CD14-positive monocyte (primary cell): ENCODE results near the gene CHAC2. TPM values are rescaled to one million over a fixed set of nuclear protein-coding genes. Genes with fewer than 3 reads are reported as not detected.
"Not testable (repeated sequence)": the region's sequence is repeated elsewhere in the genome, so short reads cannot be mapped to it uniquely, and the experiment has no call there.

Source experiments
- DNase-seq, 3 donors: peaks; one replicate each; pipeline ENCODE4 v3.0.0-alpha.2; 2011 to 2022
- H2AFZ ChIP-seq: 2 replicates; pipeline ENCODE4 v1.6.0; 2012; ENCODE audit warnings: mild to moderate bottlenecking, low read depth, low read length, inconsistent platforms; ENCODE audit not compliant: insufficient read depth, poor library complexity, severe bottlenecking
- H3K27ac ChIP-seq, 2 donors: 1 replicate in 1 of 2; 2 replicates in 1 of 2; pipeline ENCODE4 v1.5.1; 2012 to 2013; ENCODE audit warnings: low read length in 2 of 2, control low read depth in 1 of 2, inconsistent platforms in 1 of 2, low read depth in 1 of 2, mild to moderate bottlenecking in 1 of 2
- H3K27me3 ChIP-seq, 2 donors: one replicate each; pipeline versions ENCODE4 v1.6.0 to v1.6.1; 2011 to 2013; ENCODE audit warnings: low read length in 2 of 2; ENCODE audit not compliant: control insufficient read depth in 2 of 2, insufficient read depth in 2 of 2
- H3K36me3 ChIP-seq, 2 donors: replicated peaks in 1 of 2; 1 replicate in 1 of 2; 2 replicates in 1 of 2; pipeline versions ENCODE4 v1.5.1 to v1.6.1; 2012 to 2013; ENCODE audit warnings: low read length in 2 of 2, control low read depth in 1 of 2, inconsistent platforms in 1 of 2, mild to moderate bottlenecking in 1 of 2; ENCODE audit not compliant: insufficient read depth in 2 of 2, control insufficient read depth in 1 of 2
- H3K4me1 ChIP-seq, 2 donors: 1 replicate in 1 of 2; 2 replicates in 1 of 2; pipeline versions ENCODE4 v1.5.1 to v1.6.1; 2012 to 2013; ENCODE audit warnings: low read length in 2 of 2, control low read depth in 1 of 2, inconsistent platforms in 1 of 2, mild to moderate bottlenecking in 1 of 2, moderate library complexity in 1 of 2; ENCODE audit not compliant: insufficient read depth in 2 of 2, control insufficient read depth in 1 of 2
- H3K4me2 ChIP-seq: replicated peaks from 2 replicates; pipeline ENCODE3; 2012; ENCODE audit warnings: low read length, moderate library complexity, mild to moderate bottlenecking; ENCODE audit not compliant: poor library complexity, severe bottlenecking; ENCODE audit errors: extremely low read depth
- H3K4me3 ChIP-seq, 3 experiments: fragments of 200-600 bp in 1 of 3; sonication (generic) in 1 of 3; replicated peaks in 1 of 3; 1 replicate in 2 of 3; 2 replicates in 1 of 3; pipeline ENCODE4 v1.5.1; 2011 to 2013; ENCODE audit warnings: low read length in 3 of 3, mild to moderate bottlenecking in 3 of 3, control low read depth in 2 of 3, low read depth in 2 of 3, inconsistent platforms in 1 of 3, moderate library complexity in 1 of 3
- H3K79me2 ChIP-seq: 2 replicates; pipeline ENCODE4 v1.6.0; 2012; ENCODE audit warnings: mild to moderate bottlenecking, control low read depth, inconsistent platforms, low read length, moderate library complexity; ENCODE audit not compliant: insufficient read depth
- H3K9ac ChIP-seq: 2 replicates; pipeline ENCODE4 v1.6.0; 2017; ENCODE audit warnings: low read length, mild to moderate bottlenecking; ENCODE audit not compliant: insufficient read depth, poor library complexity, severe bottlenecking
- H3K9me3 ChIP-seq, 2 donors: replicated peaks in 1 of 2; 1 replicate in 1 of 2; 2 replicates in 1 of 2; pipeline versions ENCODE4 v1.5.1 to v1.6.1; 2012 to 2013; ENCODE audit warnings: low read length in 2 of 2, control low read depth in 1 of 2; ENCODE audit not compliant: control insufficient read depth in 1 of 2, insufficient read depth in 1 of 2
- H4K20me1 ChIP-seq: 2 replicates; pipeline ENCODE4 v1.6.0; 2012; ENCODE audit warnings: mild to moderate bottlenecking, low read length, control low read depth, moderate library complexity; ENCODE audit not compliant: insufficient read depth
- H3K27ac Mint-ChIP-seq, 7 donors: one replicate each; pipeline ENCODE4 v1.8.0; 2020; ENCODE audit warnings: mild to moderate bottlenecking in 7 of 7, mixed read lengths in 7 of 7, moderate library complexity in 6 of 7, inconsistent platforms in 2 of 7
- H3K27me3 Mint-ChIP-seq, 3 donors: one replicate each; pipeline ENCODE4 v1.8.0; 2021 to 2022; ENCODE audit warnings: low read depth in 3 of 3, mild to moderate bottlenecking in 3 of 3, mixed read lengths in 3 of 3, moderate library complexity in 3 of 3, inconsistent platforms in 1 of 3
- H3K36me3 Mint-ChIP-seq, 2 donors: one replicate each; pipeline ENCODE4 v1.8.0; 2020; ENCODE audit warnings: mixed read lengths in 2 of 2, inconsistent platforms in 1 of 2, mild to moderate bottlenecking in 1 of 2
- H3K4me1 Mint-ChIP-seq: one replicate; pipeline ENCODE4 v1.8.0; 2020; ENCODE audit warnings: mild to moderate bottlenecking, mixed read lengths
- H3K4me3 Mint-ChIP-seq, 2 donors: one replicate each; pipeline ENCODE4 v1.8.0; 2020; ENCODE audit warnings: mild to moderate bottlenecking in 2 of 2, mixed read lengths in 2 of 2, moderate library complexity in 1 of 2
- H3K9me3 Mint-ChIP-seq, 7 donors: one replicate each; pipeline ENCODE4 v1.8.0; 2020 to 2022; ENCODE audit warnings: mixed read lengths in 7 of 7, mild to moderate bottlenecking in 6 of 7, moderate library complexity in 6 of 7, inconsistent platforms in 2 of 7
- CTCF ChIP-seq: fragments of 200-600 bp; IDR thresholded peaks from one replicate; pipeline ENCODE4 v1.8.0; 2022; ENCODE audit warnings: antibody characterized with exemption, mild to moderate bottlenecking
- WGBS: methylation state at CpG from one replicate; pipeline ENCODE4 v1.1.5; 2013; ENCODE audit warnings: missing lambda C conversion rate; ENCODE audit not compliant: insufficient coverage; 5-methylcytosine and 5-hydroxymethylcytosine counted together
- intact Hi-C, 2 donors: fragments of 100-400 bp; cut with micrococcal nuclease; formaldehyde crosslinking; loops; one replicate each; pipeline versions ENCODE4 v1.15.0 to v1.15.1; 2023
- polyA minus RNA-seq: library from RNA; depleted of rRNA, polyadenylated mRNA; stranded (reverse); fragments of >200 nt; gene quantifications from 2 replicates; pipeline ENCODE4 v1.2.3, GENCODE V29; 2012
- polyA plus RNA-seq, 3 donors: library from polyadenylated mRNA; depleted of rRNA in 1 of 3; unstranded in 2 of 3; stranded (reverse) in 1 of 3; fragments of 300-500 nt in 2 of 3; fragments of >200 nt in 1 of 3; fragmentation: Illumina TruSeq in 2 of 3; gene quantifications; 1 replicate in 2 of 3; 2 replicates in 1 of 3; pipeline ENCODE4 v1.2.3, GENCODE V29; 2012 to 2021
- total RNA-seq, 12 experiments: library from RNA in 1 of 12; stranded (reverse) in 1 of 12; fragments of 120-200 nt in 1 of 12; gene quantifications; one replicate each; pipeline ENCODE4 v1.2.4 and lab custom pipeline; 2013 to 2026; ENCODE audit warnings: mixed read lengths in 6 of 12, inconsistent platforms in 1 of 12

Gene CHAC2
- total RNA-seq (2013) = 0.33 TPM
- polyA plus RNA-seq (under 1 TPM; 0.07 to 0.40 (median 0.20) TPM), polyA minus RNA-seq (0.24 TPM in 1 of 2 replicates, not detected in the other), total RNA-seq (lab: John Stamatoyannopoulos, UW) (0.18 to 0.67 (median 0.27) reads per million in 11 experiments)

- WGBS = under 1% methylated on average over 31 of the region's 46 CpGs
These were observed at the start of gene CHAC2 for GRCh38 chr2:53767405-53768241. CHAC2 (plus strand) TSS chr2:53767804; CDS start chr2:53767887, 83 bp downstream.

GRCh38 chr2:53720944-53721343 is 46.7 kb upstream of the CHAC2 start:
- H2AFZ ChIP-seq, H3K4me2 ChIP-seq, H3K27me3 ChIP-seq, H3K9me3 Mint-ChIP-seq, H3K4me3 ChIP-seq, intact Hi-C loops, H3K27me3 Mint-ChIP-seq, H4K20me1 ChIP-seq, H3K79me2 ChIP-seq, H3K4me1 ChIP-seq, H3K27ac ChIP-seq, H3K9ac ChIP-seq, H3K4me1 Mint-ChIP-seq, H3K9me3 ChIP-seq, DNase-seq, H3K27ac Mint-ChIP-seq, H3K4me3 Mint-ChIP-seq: not testable (repeated sequence)
- H3K36me3 ChIP-seq = peaks cover 7 to 17% of the 10 kb centered on the region in 2 donors
- peaks cover 36 to 37% of the 10 kb centered on the region in 2 donors for H3K36me3 Mint-ChIP-seq
- no CpG with 5 or more reads among the region's 3 CpGs for WGBS

More at GRCh38 chr2:53767405-53768241, at the start of gene CHAC2:
- Histone ChIP-seq H3K9me3 (no peaks in the 10 kb centered on the region), H3K79me2 (peaks cover 38% of the 10 kb centered on the region), H4K20me1 (no peaks in the 10 kb centered on the region), H3K36me3 (peaks cover 13 to 29% of the 10 kb centered on the region in 2 donors), H2AFZ (peak within 1 kb of the TSS; percentile 94), H3K4me3 (peak within 1 kb of the TSS; percentile 74 to 95 (median 81)), H3K27ac (peak within 1 kb of the TSS; percentile 42 to 78), H3K4me2 (peak within 1 kb of the TSS; percentile 92), H3K9ac (peak within 1 kb of the TSS; percentile 64), H3K27me3 (no peaks in the 10 kb centered on the region), H3K4me1 (peaks cover 8 to 17% of the 10 kb centered on the region in 2 donors)
- intact Hi-C loops = no loop called here
- DNase-seq = peak; percentile 64 to 73 (median 68)
- peaks cover 12% of the 10 kb centered on the region for H3K4me1 Mint-ChIP-seq
- peak within 1 kb of the TSS; percentile 60 to 91 (median 82) for H3K27ac Mint-ChIP-seq
- H3K9me3 Mint-ChIP-seq = peaks cover 0 to 3% (median 0%) of the 10 kb centered on the region in 7 donors
- TF ChIP-seq CTCF = peak; percentile 28
- H3K4me3 Mint-ChIP-seq = peak within 1 kb of the TSS; percentile 89 to 95
- H3K27me3 Mint-ChIP-seq = no peaks in the 10 kb centered on the region
- peaks cover 23 to 26% of the 10 kb centered on the region in 2 donors for H3K36me3 Mint-ChIP-seq
